ENCODE measurements around the gene SULT1E1. TPM values are rescaled to one million over a fixed set of nuclear protein-coding genes. Genes with fewer than 3 reads are reported as not detected.

SULT1E1 gene, protein sequence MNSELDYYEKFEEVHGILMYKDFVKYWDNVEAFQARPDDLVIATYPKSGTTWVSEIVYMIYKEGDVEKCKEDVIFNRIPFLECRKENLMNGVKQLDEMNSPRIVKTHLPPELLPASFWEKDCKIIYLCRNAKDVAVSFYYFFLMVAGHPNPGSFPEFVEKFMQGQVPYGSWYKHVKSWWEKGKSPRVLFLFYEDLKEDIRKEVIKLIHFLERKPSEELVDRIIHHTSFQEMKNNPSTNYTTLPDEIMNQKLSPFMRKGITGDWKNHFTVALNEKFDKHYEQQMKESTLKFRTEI
- total RNA-seq (10 to 100 TPM; 14.7 to 63.0 TPM), polyA plus RNA-seq (10 to 100 TPM in 1 of 2 donors, 1 to 10 TPM in 1; 1.8 to 26.0 TPM)

DNA sequence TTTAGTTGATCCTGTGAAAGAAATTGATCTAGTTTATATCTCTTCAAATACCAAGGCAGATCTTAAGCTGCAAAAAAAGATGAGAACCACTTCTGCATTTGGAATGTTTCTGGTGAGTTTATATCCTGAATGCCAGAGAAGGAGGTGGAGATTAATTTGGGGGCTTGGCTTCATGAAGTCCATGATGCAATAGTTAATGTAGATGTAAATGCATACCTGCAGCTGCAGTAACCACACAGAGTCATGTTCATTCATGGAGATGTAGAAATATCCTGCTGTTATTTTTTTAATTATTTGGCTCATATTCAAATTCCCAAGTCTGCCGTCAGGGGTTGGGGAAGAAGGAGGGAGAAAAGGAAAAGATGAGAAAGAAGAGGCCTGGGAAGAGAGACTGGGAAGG lies at the start of gene SULT1E1:
Gene SULT1E1, minus strand, starts transcription at position 94 of the 400 bp plus-strand sequence. CDS start 2,501 bp downstream, outside the sequence.
- H3K36me3 ChIP-seq (ENCODE audit: control insufficient read depth in 4 of 4, insufficient read depth in 3 of 4, low read depth in 1 of 4, low read length in 3 of 4), result no peaks in the 10 kb centered on the region
- H3K27ac ChIP-seq (ENCODE audit: low read depth in 1 of 2, low read length in 2 of 2), result peak within 1 kb of the TSS; percentile 51 to 72
- peak within 1 kb of the TSS; percentile 0 to 66 (median 66) for H3K4me3 ChIP-seq (ENCODE audit: low read depth in 1 of 3, low read length in 3 of 3)
- no peaks in the 10 kb centered on the region for H3K27me3 ChIP-seq (ENCODE audit: control insufficient read depth in 4 of 4, insufficient read depth in 4 of 4, low read length in 3 of 4)
- TF ChIP-seq HNF4A (conservative IDR thresholded peaks at IDR 0.05), result no peak
- TF ChIP-seq SP1 (IDR thresholded peaks at IDR 0.05), result no peak
- TF ChIP-seq, protein P1, sequence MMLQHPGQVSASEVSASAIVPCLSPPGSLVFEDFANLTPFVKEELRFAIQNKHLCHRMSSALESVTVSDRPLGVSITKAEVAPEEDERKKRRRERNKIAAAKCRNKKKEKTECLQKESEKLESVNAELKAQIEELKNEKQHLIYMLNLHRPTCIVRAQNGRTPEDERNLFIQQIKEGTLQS (IDR thresholded peaks at IDR 0.05), result no peak
- no peak for TF ChIP-seq RXRA (IDR thresholded peaks at IDR 0.05)
- TF ChIP-seq TAF1 (conservative IDR thresholded peaks at IDR 0.05), result no peak
- no peak for TF ChIP-seq RAD21 (IDR thresholded peaks at IDR 0.05)
- TF ChIP-seq, protein P2, sequence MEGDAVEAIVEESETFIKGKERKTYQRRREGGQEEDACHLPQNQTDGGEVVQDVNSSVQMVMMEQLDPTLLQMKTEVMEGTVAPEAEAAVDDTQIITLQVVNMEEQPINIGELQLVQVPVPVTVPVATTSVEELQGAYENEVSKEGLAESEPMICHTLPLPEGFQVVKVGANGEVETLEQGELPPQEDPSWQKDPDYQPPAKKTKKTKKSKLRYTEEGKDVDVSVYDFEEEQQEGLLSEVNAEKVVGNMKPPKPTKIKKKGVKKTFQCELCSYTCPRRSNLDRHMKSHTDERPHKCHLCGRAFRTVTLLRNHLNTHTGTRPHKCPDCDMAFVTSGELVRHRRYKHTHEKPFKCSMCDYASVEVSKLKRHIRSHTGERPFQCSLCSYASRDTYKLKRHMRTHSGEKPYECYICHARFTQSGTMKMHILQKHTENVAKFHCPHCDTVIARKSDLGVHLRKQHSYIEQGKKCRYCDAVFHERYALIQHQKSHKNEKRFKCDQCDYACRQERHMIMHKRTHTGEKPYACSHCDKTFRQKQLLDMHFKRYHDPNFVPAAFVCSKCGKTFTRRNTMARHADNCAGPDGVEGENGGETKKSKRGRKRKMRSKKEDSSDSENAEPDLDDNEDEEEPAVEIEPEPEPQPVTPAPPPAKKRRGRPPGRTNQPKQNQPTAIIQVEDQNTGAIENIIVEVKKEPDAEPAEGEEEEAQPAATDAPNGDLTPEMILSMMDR (IDR thresholded peaks at IDR 0.05; ENCODE audit: low read depth, low read length, missing input control), result no peak
- TF ChIP-seq, protein P3, sequence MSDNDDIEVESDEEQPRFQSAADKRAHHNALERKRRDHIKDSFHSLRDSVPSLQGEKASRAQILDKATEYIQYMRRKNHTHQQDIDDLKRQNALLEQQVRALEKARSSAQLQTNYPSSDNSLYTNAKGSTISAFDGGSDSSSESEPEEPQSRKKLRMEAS (IDR thresholded peaks at IDR 0.05), result no peak
- TF ChIP-seq FOXA2 (IDR thresholded peaks at IDR 0.05), result no peak
- TF ChIP-seq JUND (IDR thresholded peaks at IDR 0.05), result no peak
- TF ChIP-seq YY1 (IDR thresholded peaks at IDR 0.05), result no peak
- no peak for TF ChIP-seq HNF4G (IDR thresholded peaks at IDR 0.05)
- TF ChIP-seq, protein P4, sequence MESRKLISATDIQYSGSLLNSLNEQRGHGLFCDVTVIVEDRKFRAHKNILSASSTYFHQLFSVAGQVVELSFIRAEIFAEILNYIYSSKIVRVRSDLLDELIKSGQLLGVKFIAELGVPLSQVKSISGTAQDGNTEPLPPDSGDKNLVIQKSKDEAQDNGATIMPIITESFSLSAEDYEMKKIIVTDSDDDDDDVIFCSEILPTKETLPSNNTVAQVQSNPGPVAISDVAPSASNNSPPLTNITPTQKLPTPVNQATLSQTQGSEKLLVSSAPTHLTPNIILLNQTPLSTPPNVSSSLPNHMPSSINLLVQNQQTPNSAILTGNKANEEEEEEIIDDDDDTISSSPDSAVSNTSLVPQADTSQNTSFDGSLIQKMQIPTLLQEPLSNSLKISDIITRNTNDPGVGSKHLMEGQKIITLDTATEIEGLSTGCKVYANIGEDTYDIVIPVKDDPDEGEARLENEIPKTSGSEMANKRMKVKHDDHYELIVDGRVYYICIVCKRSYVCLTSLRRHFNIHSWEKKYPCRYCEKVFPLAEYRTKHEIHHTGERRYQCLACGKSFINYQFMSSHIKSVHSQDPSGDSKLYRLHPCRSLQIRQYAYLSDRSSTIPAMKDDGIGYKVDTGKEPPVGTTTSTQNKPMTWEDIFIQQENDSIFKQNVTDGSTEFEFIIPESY (IDR thresholded peaks at IDR 0.05), result no peak
- 23% methylated on average over 1 of the region's 1 CpG for WGBS
- no peak for DNase-seq (ENCODE audit: low spot score)
- peaks cover 0 to 41% (median 12%) of the 10 kb centered on the region in 4 donors for H3K4me1 ChIP-seq (ENCODE audit: control insufficient read depth in 4 of 4, insufficient read depth in 4 of 4, low read length in 3 of 4)
- H3K9me3 ChIP-seq (ENCODE audit: control insufficient read depth in 4 of 4, low read length in 3 of 4), result no peaks in the 10 kb centered on the region
- peak within 1 kb of the TSS; percentile 66 to 75 for H3K9ac ChIP-seq (ENCODE audit: low read depth in 1 of 2, low read length in 2 of 2)

DNA sequence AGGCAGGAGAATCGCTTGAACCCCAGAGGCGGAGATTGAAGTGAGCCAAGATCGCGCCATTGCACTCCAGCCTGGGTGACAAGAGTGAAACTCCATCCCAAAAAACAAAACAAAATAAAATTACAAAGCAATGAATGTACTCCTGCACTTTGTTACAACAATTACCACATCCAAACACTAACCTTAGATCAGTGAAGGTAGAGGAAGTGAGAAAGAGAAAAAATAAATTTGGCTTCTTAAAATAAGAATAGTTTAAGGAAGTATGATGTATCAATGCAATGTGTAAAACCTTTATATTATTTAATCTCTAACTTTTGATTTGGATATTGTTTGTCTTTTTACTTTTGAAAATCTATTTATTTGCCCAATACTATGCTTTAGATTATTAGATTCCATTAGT lies 49.2 kb upstream of the SULT1E1 start:
- 92% methylated on average over 4 of the region's 4 CpGs for WGBS
- DNase-seq (ENCODE audit: low spot score), result no peak
- H3K4me1 ChIP-seq (ENCODE audit: control insufficient read depth in 4 of 4, insufficient read depth in 4 of 4, low read length in 3 of 4), result no peaks in the 10 kb centered on the region
- no peak overlapping the region for H3K4me3 ChIP-seq (ENCODE audit: low read depth in 1 of 3, low read length in 3 of 3)
- H3K9ac ChIP-seq (ENCODE audit: low read depth in 1 of 2, low read length in 2 of 2), result no peak overlapping the region
- H3K27ac ChIP-seq (ENCODE audit: low read depth in 1 of 2, low read length in 2 of 2), result no peak overlapping the region
- no peaks in the 10 kb centered on the region for H3K36me3 ChIP-seq (ENCODE audit: control insufficient read depth in 4 of 4, insufficient read depth in 3 of 4, low read depth in 1 of 4, low read length in 3 of 4)
- H3K27me3 ChIP-seq (ENCODE audit: control insufficient read depth in 4 of 4, insufficient read depth in 4 of 4, low read length in 3 of 4), result no peaks in the 10 kb centered on the region
- no peaks in the 10 kb centered on the region for H3K9me3 ChIP-seq (ENCODE audit: control insufficient read depth in 4 of 4, low read length in 3 of 4)
- TF ChIP-seq EGR1 (IDR thresholded peaks at IDR 0.05; ENCODE audit: low read depth in 2 of 2), result no peak
- TF ChIP-seq TAF1 (conservative IDR thresholded peaks at IDR 0.05), result no peak
- TF ChIP-seq, protein P5, sequence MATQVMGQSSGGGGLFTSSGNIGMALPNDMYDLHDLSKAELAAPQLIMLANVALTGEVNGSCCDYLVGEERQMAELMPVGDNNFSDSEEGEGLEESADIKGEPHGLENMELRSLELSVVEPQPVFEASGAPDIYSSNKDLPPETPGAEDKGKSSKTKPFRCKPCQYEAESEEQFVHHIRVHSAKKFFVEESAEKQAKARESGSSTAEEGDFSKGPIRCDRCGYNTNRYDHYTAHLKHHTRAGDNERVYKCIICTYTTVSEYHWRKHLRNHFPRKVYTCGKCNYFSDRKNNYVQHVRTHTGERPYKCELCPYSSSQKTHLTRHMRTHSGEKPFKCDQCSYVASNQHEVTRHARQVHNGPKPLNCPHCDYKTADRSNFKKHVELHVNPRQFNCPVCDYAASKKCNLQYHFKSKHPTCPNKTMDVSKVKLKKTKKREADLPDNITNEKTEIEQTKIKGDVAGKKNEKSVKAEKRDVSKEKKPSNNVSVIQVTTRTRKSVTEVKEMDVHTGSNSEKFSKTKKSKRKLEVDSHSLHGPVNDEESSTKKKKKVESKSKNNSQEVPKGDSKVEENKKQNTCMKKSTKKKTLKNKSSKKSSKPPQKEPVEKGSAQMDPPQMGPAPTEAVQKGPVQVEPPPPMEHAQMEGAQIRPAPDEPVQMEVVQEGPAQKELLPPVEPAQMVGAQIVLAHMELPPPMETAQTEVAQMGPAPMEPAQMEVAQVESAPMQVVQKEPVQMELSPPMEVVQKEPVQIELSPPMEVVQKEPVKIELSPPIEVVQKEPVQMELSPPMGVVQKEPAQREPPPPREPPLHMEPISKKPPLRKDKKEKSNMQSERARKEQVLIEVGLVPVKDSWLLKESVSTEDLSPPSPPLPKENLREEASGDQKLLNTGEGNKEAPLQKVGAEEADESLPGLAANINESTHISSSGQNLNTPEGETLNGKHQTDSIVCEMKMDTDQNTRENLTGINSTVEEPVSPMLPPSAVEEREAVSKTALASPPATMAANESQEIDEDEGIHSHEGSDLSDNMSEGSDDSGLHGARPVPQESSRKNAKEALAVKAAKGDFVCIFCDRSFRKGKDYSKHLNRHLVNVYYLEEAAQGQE (IDR thresholded peaks at IDR 0.05), result no peak
- no peak for TF ChIP-seq HNF4A (conservative IDR thresholded peaks at IDR 0.05)
- TF ChIP-seq, protein P3 (IDR thresholded peaks at IDR 0.05), result no peak
- TF ChIP-seq, protein P2 (IDR thresholded peaks at IDR 0.05; ENCODE audit: low read depth, low read length, missing input control), result no peak
- TF ChIP-seq RXRA (IDR thresholded peaks at IDR 0.05), result no peak
- TF ChIP-seq SP1 (IDR thresholded peaks at IDR 0.05), result no peak
- TF ChIP-seq, protein P4 (IDR thresholded peaks at IDR 0.05), result no peak
- no peak for TF ChIP-seq JUND (IDR thresholded peaks at IDR 0.05)
- TF ChIP-seq GABPA (IDR thresholded peaks at IDR 0.05 in 1 of 2, conservative IDR thresholded peaks at IDR 0.05 in 1 of 2), result no peak
- no peak for TF ChIP-seq YY1 (IDR thresholded peaks at IDR 0.05)
- TF ChIP-seq, protein P1 (IDR thresholded peaks at IDR 0.05), result no peak
- no peak for TF ChIP-seq HNF4G (IDR thresholded peaks at IDR 0.05)
